GM19468 (cell line): Measurements from ENCODE around the gene PITX1.

ENCODE experiments used
- ATAC-seq: cut with Tn5 transposase; IDR thresholded peaks from one replicate; pipeline ENCODE4 v1.9.1; 2021; ENCODE audit warnings: mild to moderate bottlenecking, moderate library complexity, moderate number of reproducible peaks; ENCODE audit not compliant: unreplicated experiment; ENCODE audit errors: extremely low read depth

Gene PITX1

DNA sequence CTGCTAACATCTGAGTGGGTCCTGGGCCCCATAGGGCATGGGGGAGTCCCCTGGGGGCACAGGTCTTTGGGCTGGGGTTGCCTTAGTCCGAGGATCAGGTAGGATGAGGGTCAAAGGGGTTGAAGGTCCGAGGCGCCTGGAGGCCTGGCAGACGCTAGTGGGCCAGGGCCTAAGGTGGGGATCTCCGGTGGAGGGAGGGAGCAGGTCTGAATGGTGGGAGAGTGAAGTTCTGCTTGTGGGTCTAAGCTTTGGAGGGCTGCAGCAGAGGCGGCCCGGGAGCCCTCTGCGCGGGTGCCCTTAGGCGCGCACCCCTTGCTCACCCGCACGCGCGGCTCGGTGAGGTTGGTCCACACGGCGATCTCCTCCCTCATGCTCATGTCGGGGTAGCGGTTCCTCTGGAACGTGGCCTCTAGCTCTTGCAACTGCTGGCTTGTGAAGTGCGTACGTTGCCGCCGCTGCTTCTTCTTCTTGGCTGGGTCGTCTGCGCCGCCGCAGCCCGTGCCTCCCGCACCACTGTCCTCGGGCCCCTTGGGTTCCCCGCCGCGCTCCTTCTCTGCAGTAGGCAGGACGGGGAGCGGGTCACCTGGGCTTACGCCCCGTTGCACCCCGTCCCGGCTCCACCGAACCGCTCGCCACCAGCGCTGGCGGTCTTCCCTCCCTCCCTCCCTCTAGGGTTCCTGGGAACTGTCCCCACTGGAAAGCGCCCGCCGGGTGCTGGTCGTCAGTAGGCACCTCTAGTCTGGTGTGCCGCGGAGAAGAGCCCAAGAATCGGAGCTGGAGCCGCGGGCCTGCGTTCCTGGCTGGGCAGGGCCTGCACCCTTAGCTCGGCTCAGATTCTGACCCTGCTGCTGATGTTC is 2.8 kb downstream of the PITX1 start:
- ATAC-seq: no peak

DNA sequence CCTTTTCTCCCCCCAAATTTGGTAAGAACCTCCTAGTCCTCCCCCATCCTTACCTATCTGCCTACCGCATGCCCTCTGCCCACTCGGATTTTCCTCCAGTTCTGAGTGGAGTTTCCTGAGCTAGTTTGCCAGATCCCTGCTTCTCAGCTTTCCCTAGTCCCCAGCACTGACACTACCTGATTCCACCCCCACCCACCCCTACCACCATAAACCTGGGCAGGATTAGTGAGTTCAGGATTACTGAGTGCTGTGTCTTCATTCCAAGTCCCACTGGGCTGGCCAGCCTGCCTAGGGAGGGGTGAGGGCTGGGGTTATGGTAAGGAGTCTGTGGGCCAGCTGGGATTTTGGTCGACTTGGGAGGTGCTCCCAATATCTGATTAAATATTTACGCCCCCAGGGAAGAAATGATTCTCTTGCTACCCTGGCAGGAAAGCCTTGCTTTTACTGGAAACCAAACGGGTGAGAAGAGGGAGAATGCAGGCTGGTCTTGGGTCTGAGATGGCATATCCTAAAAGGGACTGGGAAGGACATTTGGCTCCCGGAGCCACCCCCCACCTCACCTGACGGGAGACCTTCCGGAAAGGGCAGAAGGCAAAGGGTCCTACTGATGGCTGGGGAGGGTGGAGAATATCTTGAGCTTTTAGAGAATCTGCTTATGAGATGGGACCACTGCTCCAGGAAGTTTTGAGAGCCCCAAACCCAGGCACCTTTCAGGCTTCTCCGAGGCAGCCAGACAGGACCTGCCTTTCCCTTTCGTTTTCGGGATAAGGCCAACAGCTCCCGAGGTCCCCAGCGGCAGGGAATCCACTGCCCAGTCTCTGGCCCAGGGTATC is 3.7 kb downstream of the PITX1 start:
- no peak for ATAC-seq

- ATAC-seq: no peak
Measured at GRCh38 chr5:135029477-135030122, 4.4 kb downstream of the PITX1 start.

- ATAC-seq: no peak
Measured at GRCh38 chr5:135028791-135029476, 5.1 kb downstream of the PITX1 start.

- no peak for ATAC-seq
Measured at GRCh38 chr5:135027697-135028615, 6.1 kb downstream of the PITX1 start.

DNA sequence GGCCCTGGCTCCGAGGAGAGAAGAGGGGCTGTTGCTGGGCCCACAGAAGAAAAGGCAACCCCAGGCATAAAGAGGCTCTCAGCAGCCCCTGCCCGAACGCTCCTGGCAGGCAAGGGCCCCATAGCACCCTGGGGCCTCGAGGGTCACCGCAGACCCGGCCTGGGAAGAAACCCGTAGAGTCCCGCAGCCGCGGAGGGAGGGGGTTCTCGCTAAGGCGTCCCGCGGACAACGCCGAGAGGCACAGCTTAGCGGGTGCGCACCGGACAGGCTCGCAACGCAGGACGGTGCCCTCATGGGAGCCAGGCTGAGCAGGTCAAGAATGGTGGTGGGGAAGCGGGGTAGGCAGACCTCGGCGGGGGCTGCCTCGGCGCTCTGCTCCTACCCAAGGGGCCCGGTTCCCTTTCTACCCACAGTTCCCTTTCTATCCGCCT is 6.7 kb downstream of the PITX1 start:
- no peak for ATAC-seq

GRCh38 chr5:135026645-135027265 is 7.3 kb downstream of the PITX1 start:
- ATAC-seq: no peak

DNA sequence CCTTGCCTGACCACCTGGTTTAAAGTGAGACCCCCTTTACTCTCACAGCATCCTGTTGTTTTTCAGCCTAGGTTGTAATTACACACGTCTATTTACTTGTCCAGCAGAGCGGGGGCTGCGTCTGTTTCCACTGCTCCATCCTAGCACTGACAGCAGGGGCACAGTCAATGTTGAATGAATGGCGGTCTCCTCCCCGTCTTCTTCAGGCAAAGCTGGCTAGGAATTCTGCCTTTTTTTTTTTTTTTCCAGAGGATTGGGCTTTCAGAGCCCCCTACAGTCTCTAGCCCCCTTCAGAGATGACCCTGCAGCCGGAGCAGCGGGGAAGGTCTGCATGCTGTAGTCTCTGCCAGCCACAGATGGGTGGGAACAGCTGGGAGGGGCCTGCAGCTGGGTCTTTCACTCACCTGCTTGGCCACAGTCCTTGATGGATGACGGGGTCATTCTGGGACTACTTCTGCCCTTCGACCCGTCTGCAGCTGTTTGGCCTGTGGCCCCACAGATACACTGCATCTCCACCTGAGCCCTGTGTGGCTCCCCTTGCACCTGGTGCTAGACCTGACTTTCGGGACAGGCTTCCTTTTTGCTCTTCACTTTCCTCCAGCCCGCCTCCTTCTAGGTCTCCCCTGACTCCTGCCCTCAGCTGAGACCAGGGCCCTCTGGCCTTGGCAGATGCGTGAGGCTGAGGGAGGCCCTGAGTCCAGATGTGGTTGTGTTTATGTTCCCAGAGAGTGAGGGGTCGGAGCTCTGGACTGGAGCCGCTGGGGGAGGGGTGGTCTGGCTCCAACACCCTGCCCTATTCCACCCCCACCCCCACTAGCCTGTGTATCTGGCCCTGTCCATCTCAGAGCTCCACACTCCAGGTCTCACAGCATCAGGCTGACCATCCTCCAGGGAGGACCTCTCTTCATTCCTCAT is 8.0 kb downstream of the PITX1 start:
- no peak for ATAC-seq

DNA sequence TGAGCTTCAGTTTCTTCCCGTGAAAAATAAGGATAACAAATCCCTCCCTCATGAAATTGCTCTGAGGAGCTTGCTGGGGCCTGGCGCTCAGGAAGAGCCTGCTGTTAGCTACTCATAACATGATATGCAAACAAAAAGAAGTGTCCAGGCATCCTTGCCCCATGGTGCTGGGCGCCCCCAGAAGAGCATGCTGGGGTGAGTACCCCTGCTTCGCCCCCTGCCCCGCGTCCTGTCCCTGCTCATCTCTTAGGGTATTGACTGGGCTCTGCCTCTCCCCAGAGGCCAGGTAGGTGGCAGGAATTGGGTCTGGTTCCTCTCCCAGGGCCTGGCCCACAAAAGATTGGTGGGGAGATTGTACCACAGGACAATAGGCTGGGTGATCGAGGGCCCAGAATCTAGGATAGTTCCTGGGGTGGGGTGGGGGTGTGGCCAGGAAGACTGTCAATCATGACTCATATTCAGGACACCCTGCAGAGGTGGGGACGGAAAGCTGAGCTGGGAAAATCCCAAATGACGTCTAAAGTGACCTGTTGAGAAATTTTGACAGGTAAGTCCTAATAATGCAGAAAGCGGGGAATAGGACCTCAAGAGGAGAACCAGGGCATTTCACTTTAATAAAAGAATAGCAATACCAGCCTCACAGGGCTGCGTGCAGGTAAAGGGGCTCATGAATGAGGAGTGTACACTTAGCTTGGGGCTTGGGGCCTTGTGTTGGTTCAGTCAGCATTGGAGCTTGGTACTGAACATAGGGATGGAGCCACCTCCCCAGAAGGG is 8.9 kb downstream of the PITX1 start:
- ATAC-seq: no peak

DNA sequence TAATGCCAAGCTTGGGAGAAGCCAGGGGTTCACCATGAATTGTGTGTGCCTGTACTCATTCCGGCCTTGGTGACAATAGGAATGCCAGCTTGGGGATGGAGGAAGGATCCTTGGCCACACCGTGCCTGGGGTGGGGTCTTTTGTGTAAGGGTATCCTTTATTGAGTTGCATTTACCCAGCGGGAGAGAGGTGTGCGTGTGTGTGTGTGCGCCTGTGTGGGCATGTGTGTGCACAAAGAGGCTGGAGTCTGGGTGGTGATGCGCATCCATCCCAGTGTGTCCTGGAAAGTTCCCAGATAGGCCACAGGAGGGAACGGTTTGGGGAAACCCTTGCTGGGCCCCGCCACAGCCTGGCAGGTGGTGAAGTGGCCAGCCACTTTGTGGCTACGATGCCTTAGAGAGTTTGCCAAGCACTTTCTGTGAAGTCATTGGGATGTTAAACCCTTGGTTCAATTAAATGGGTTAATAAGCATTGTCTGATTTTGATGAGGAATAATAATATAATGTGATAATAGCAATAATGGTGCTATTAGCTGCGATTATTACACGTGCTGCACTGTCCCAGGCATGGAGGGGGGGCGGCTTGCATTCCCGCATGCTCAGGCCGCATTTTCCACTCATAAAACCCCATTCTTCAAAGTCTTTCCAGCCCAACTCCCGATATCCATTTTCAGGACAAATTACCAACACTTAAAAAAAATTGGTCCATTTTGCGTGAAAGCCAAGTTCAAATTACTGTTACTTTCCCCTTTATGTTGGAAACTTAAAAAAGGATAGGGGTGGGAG is 13.7 kb downstream of the PITX1 start:
- no peak for ATAC-seq

GRCh38 chr5:135019314-135019713 is 14.7 kb downstream of the PITX1 start:
- no peak for ATAC-seq

DNA sequence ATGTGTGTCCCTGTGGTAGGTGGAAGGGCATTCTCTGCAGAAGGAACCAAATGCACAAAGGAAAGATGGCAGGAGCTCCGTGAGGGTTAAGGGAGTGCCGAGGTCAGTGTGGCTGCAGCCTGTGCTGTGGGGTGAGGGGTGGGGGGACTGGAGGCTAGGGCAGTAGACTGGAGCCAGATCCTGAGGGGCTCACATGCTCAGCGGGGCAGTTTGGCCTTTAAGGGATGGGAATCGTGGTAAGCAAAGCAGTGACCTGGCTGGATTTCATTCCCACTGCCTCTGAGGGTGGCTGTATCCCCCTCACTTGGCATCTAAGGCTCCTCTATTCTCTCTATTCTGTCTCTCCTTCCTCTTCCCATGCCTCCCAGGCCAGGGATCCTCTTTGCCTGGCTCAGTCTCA is 15.6 kb downstream of the PITX1 start:
- ATAC-seq: no peak

DNA sequence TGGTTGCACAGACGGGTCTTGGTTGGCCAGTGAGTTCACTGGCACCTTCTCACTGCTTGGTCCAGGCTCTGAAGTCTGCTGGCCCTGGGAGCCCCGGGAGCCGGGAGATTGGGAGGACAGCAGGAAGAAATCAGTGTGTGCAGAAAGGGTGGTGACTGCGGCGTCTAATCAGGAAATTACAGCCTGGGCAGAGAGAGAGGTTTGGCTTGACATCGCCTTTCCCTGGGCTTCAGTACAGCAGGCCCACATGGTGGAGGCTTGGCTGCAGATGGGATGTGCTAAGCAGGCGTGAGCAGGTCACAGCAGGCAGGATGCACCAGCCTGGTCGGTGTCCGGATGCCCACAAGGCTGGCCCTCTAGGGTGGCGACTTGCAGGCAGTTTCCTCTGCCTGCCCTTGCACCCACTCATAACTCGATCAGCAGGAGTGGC is 17.2 kb downstream of the PITX1 start:
- ATAC-seq: no peak

DNA sequence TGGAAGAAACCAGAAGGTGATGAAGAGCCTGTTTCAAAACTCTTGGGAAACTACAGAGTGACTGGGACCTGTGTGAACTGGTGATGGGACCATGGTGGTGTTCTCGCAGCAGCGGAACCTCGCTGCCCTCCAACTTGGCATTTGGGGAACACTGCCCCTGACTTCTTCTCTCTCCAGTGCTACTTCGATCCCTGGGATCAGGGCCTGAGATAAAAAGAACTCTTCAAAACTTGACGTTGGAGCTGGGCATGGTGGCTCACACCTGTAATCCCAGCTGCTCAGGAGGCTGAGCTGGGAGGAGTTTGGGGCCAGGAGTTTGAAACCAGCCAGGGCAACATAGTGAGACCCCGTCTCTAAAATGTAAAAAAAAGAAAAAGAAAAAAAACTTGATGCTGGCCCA is 18.1 kb downstream of the PITX1 start:
- ATAC-seq: no peak

GRCh38 chr5:135013947-135014570 is 20.0 kb downstream of the PITX1 start:
- ATAC-seq: no peak

- ATAC-seq: no peak
Measured at GRCh38 chr5:135013445-135013844, 20.6 kb downstream of the PITX1 start.
